Left ventricle myocardium inferior (tissue), 1 donor: ENCODE measurements around the gene CHRNA9. TPM values are rescaled to one million over a fixed set of nuclear protein-coding genes. Genes with fewer than 3 reads are reported as not detected.

Experiments used
- DNase-seq: peaks from one replicate; pipeline ENCODE4 v3.0.0-alpha.2; 2020
- H3K27ac ChIP-seq: fragments of 200-600 bp; replicated peaks from 2 replicates; pipeline ENCODE4 v1.8.0; 2021
- H3K27me3 ChIP-seq: fragments of 200-600 bp; 2 replicates; pipeline ENCODE4 v1.8.0; 2021; ENCODE audit warnings: low read depth
- H3K36me3 ChIP-seq: fragments of 200-600 bp; 2 replicates; pipeline ENCODE4 v1.8.0; 2021
- H3K4me1 ChIP-seq: fragments of 200-600 bp; 2 replicates; pipeline ENCODE4 v1.8.0; 2021
- H3K4me3 ChIP-seq: fragments of 200-600 bp; 2 replicates; pipeline ENCODE4 v1.8.0; 2021; ENCODE audit warnings: mild to moderate bottlenecking, moderate library complexity
- H3K9me3 ChIP-seq: fragments of 200-600 bp; replicated peaks from 2 replicates; pipeline ENCODE4 v1.8.0; 2021
- CTCF ChIP-seq: fragments of 200-600 bp; IDR thresholded peaks from 2 replicates; pipeline ENCODE4 v1.8.0; 2021; ENCODE audit warnings: antibody characterized with exemption, mild to moderate bottlenecking, borderline replicate concordance
- intact Hi-C: fragments of 100-400 bp; cut with micrococcal nuclease; formaldehyde crosslinking; loops from one replicate; pipeline ENCODE4 v1.11.0; 2022
- total RNA-seq: library from RNA; stranded (reverse); fragmentation: NEBNext Ultra II Directional; extraction: Animal tissue kit (Norgen Biotek cat#: 25700); gene quantifications from one replicate; pipeline ENCODE4 v1.2.1, GENCODE V29; 2021
- donor health status: DM: no; HTN: yes; CAD: no; lungs with severe emphysema.

The CHRNA9 gene
- total RNA-seq, 1 donor from 2014 or later: not detected

- H3K4me3 ChIP-seq: no peak overlapping the region
- H3K27ac ChIP-seq: no peak overlapping the region
- no peaks in the 10 kb centered on the region for H3K36me3 ChIP-seq
- no peaks in the 10 kb centered on the region for H3K4me1 ChIP-seq
- TF ChIP-seq CTCF: no peak
- no peaks in the 10 kb centered on the region for H3K9me3 ChIP-seq
- no peaks in the 10 kb centered on the region for H3K27me3 ChIP-seq
- intact Hi-C loops: no loop called here
- no peak for DNase-seq
These were observed 42.6 kb downstream of the CHRNA9 start for GRCh38 chr4:40377512-40378365.

- Histone ChIP-seq H3K4me1 (no peaks in the 10 kb centered on the region), H3K27ac (no peak overlapping the region), H3K36me3 (no peaks in the 10 kb centered on the region), H3K9me3 (no peaks in the 10 kb centered on the region), H3K4me3 (no peak overlapping the region), H3K27me3 (no peaks in the 10 kb centered on the region)
- no peak for DNase-seq
- TF ChIP-seq CTCF: no peak
- intact Hi-C loops: no loop called here
These were observed 43.5 kb downstream of the CHRNA9 start for GRCh38 chr4:40378619-40379018.

GRCh38 chr4:40379248-40379647, 44.1 kb downstream of the CHRNA9 start:
- Histone ChIP-seq H3K27me3 (no peaks in the 10 kb centered on the region), H3K4me1 (no peaks in the 10 kb centered on the region), H3K36me3 (no peaks in the 10 kb centered on the region), H3K27ac (no peak overlapping the region), H3K4me3 (no peak overlapping the region), H3K9me3 (no peaks in the 10 kb centered on the region)
- DNase-seq: no peak
- no peak for TF ChIP-seq CTCF
- intact Hi-C loops: no loop called here

GRCh38 chr4:40380647-40381046, 45.5 kb downstream of the CHRNA9 start:
- H3K4me3 ChIP-seq: no peak overlapping the region
- DNase-seq: no peak

GRCh38 chr4:40388239-40388638, 53.1 kb downstream of the CHRNA9 start:
- H3K4me1 ChIP-seq: no peaks in the 10 kb centered on the region
- no peak for TF ChIP-seq CTCF
- intact Hi-C loops: no loop called here
- no peak overlapping the region for H3K4me3 ChIP-seq
- H3K9me3 ChIP-seq: no peaks in the 10 kb centered on the region
- H3K27me3 ChIP-seq: no peaks in the 10 kb centered on the region
- DNase-seq: no peak
- no peak overlapping the region for H3K27ac ChIP-seq
- no peaks in the 10 kb centered on the region for H3K36me3 ChIP-seq

More at GRCh38 chr4:40380647-40381046, 45.5 kb downstream of the CHRNA9 start:
- no peak for TF ChIP-seq CTCF
- intact Hi-C loops: no loop called here
- no peaks in the 10 kb centered on the region for H3K27me3 ChIP-seq
- H3K36me3 ChIP-seq: no peaks in the 10 kb centered on the region
- H3K9me3 ChIP-seq: no peaks in the 10 kb centered on the region
- no peaks in the 10 kb centered on the region for H3K4me1 ChIP-seq
- H3K27ac ChIP-seq: no peak overlapping the region
